Common myeloid progenitor, CD34-positive (primary cell): Measurements from ENCODE around the gene SLC25A11.
"Not testable (repeated sequence)": the region's sequence is repeated elsewhere in the genome, so short reads cannot be mapped to it uniquely, and the experiment has no call there.

Experiments used
- CTCF ChIA-PET: fragments of 350-600 bp; sonication (Branson Sonifier 250); formaldehyde crosslinking; loops from one replicate; lab custom pipeline; 2021; ENCODE audit warnings: antibody characterized with exemption; lab: Charles Lee
- POLR2A ChIA-PET: fragments of 350-600 bp; sonication (Branson Sonifier 250); formaldehyde crosslinking; loops from one replicate; lab custom pipeline; 2021; ENCODE audit warnings: antibody characterized with exemption; lab: Charles Lee
- DNase-seq, 3 donors: peaks; one replicate each; pipeline versions ENCODE4 v3.0.0 to v3.0.0-alpha.2; 2013
- H3K27ac ChIP-seq, 2 experiments: 1 replicate in 1 of 2; 2 replicates in 1 of 2; pipeline ENCODE4 v1.7.0; 2013; ENCODE audit warnings: inconsistent platforms in 2 of 2, low read length in 2 of 2, mild to moderate bottlenecking in 2 of 2, low read depth in 1 of 2, moderate library complexity in 1 of 2; ENCODE audit not compliant: severe bottlenecking in 2 of 2, insufficient read depth in 1 of 2, poor library complexity in 1 of 2
- H3K27me3 ChIP-seq, 5 experiments: replicated peaks in 2 of 5; 1 replicate in 3 of 5; 2 replicates in 2 of 5; pipeline versions ENCODE4 v1.6.1 to v1.7.0; 2013; ENCODE audit warnings: low read length in 4 of 5, mild to moderate bottlenecking in 2 of 5, moderate library complexity in 2 of 5, inconsistent platforms in 1 of 5; ENCODE audit not compliant: insufficient read depth in 5 of 5, control insufficient read depth in 4 of 5
- H3K36me3 ChIP-seq, 4 experiments: 1 replicate in 2 of 4; 2 replicates in 2 of 4; pipeline versions ENCODE4 v1.6.1 to v1.7.0; 2013; ENCODE audit warnings: low read length in 3 of 4, control low read depth in 1 of 4, mild to moderate bottlenecking in 1 of 4; ENCODE audit not compliant: control insufficient read depth in 4 of 4, insufficient read depth in 4 of 4
- H3K4me1 ChIP-seq, 4 experiments: 1 replicate in 3 of 4; 2 replicates in 1 of 4; pipeline versions ENCODE4 v1.6.1 to v1.7.1; 2013; ENCODE audit warnings: low read length in 3 of 4, mild to moderate bottlenecking in 3 of 4, control low read depth in 1 of 4, inconsistent platforms in 1 of 4, moderate library complexity in 1 of 4; ENCODE audit not compliant: control insufficient read depth in 4 of 4, insufficient read depth in 4 of 4; ENCODE audit errors: control extremely low read depth in 1 of 4
- H3K4me3 ChIP-seq, 7 experiments: 1 replicate in 4 of 7; 2 replicates in 3 of 7; pipeline versions ENCODE4 v1.5.1 to v1.7.0; 2013; ENCODE audit warnings: mild to moderate bottlenecking in 7 of 7, low read length in 6 of 7, moderate library complexity in 6 of 7, inconsistent platforms in 2 of 7, low read depth in 2 of 7, control low read depth in 1 of 7; ENCODE audit not compliant: insufficient read depth in 4 of 7, control insufficient read depth in 1 of 7; ENCODE audit errors: extremely low read depth in 1 of 7
- H3K9me3 ChIP-seq, 5 experiments: 1 replicate in 4 of 5; 2 replicates in 1 of 5; pipeline versions ENCODE4 v1.6.1 to v1.7.1; 2013; ENCODE audit warnings: low read length in 4 of 5, mild to moderate bottlenecking in 2 of 5, inconsistent platforms in 1 of 5, low read depth in 1 of 5, moderate library complexity in 1 of 5; ENCODE audit not compliant: control insufficient read depth in 4 of 5, insufficient read depth in 2 of 5; ENCODE audit errors: control extremely low read depth in 1 of 5
- WGBS: methylation state at CpG from one replicate; pipeline ENCODE4 v1.1.5; 2013; ENCODE audit not compliant: insufficient coverage; 5-methylcytosine and 5-hydroxymethylcytosine counted together

SLC25A11 gene

DNA sequence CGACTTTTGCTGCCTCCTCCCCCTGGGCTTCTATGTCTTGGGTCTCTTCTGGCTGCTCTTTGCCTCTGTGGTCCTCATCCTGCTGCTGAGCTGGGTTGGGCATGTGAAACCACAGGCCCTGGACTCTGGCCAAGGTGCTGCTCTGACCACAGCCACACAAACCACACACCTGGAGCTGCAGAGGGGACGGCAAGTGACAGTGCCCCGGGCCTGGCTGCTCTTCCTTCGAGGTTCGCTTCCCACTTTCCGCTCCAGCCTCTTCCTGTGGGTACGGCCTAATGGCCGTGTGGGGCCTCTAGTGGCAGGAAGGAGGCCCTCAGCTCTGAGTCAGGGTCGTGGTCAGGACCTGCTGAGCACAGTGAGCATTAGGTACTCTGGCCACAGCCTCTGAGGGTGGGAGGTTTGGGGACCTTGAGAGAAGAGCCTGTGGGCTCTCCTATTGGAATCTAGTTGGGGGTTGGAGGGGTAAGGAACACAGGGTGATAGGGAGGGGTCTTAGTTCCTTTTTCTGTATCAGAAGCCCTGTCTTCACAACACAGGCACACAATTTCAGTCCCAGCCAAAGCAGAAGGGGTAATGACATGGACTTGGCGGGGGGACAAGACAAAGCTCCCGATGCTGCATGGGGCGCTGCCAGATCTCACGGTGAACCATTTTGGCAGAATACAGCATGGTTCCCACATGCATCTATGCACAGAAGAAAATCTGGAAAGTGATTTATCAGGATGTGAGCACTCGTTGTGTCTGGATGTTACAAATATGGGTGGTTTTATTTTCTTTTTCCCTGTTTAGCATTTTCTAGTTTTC lies 5.5 kb downstream of the SLC25A11 start:
- WGBS: 9% methylated on average over 11 of the region's 14 CpGs
- peak overlapping the region in 5 of 7 experiments; percentile 11 to 66 (median 54) for H3K4me3 ChIP-seq
- ChIA-PET POLR2A (interaction anchor here (1.5 kb wide), 1 partner anchor 14 kb away, joined by 4 read pairs; the partner anchor contains the start of gene PFN1), CTCF (interaction anchor here (0.7 to 1.6 kb wide), 5 partner anchors 11 to 33 kb away, joined by 3 to 11 read pairs (median 4); partner anchors contain the start of genes CHRNE and SPAG7)
- peaks cover 0 to 28% (median 11%) of the 10 kb centered on the region in 4 experiments for H3K36me3 ChIP-seq
- no peaks in the 10 kb centered on the region for H3K27me3 ChIP-seq
- H3K9me3 ChIP-seq: no peaks in the 10 kb centered on the region
- peaks cover 3 to 75% (median 55%) of the 10 kb centered on the region in 4 experiments for H3K4me1 ChIP-seq
- H3K27ac ChIP-seq: peak overlapping the region in 1 of 2 experiments; percentile 9
- peak; percentile 52 to 80 (median 73) for DNase-seq

DNA sequence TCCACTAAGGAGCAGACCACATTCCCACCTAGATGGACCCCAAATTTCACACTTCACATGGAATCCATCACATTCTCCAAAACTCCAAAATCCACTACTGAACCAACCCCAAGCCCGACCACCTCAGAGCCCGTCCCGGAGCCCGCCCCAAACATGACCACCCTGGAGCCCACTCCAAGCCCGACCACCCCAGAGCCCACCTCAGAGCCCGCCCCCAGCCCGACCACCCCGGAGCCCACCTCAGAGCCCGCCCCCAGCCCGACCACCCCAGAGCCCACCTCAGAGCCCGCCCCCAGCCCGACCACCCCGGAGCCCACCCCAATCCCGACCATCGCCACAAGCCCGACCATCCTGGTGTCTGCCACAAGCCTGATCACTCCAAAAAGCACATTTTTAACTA lies 6.2 kb downstream of the SLC25A11 start:
- CTCF ChIA-PET: interaction anchor here (0.7 to 1.6 kb wide), 5 partner anchors 11 to 34 kb away, joined by 3 to 11 read pairs (median 4); partner anchors contain the start of genes CHRNE and SPAG7

DNA sequence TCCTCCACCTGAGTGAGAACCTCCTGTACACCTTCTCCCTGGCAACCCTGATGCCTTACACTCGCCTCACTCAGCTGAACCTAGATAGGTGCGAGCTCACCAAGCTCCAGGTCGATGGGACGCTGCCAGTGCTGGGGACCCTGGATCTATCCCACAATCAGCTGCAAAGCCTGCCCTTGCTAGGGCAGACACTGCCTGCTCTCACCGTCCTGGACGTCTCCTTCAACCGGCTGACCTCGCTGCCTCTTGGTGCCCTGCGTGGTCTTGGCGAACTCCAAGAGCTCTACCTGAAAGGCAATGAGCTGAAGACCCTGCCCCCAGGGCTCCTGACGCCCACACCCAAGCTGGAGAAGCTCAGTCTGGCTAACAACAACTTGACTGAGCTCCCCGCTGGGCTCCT lies 7.1 kb downstream of the SLC25A11 start:
- no peaks in the 10 kb centered on the region for H3K27me3 ChIP-seq
- no peak for DNase-seq
- no peak overlapping the region for H3K27ac ChIP-seq
- POLR2A ChIA-PET: no interaction called here
- CTCF ChIA-PET: interaction anchor here (1.1 to 1.3 kb wide), 2 partner anchors 19 to 23 kb away, joined by 3 to 9 read pairs; no protein-coding TSS in a partner anchor
- peaks cover 0 to 59% (median 43%) of the 10 kb centered on the region in 4 experiments for H3K4me1 ChIP-seq
- H3K9me3 ChIP-seq: no peaks in the 10 kb centered on the region
- WGBS: 95% methylated on average over 12 of the region's 12 CpGs
- peak overlapping the region in 3 of 7 experiments; percentile 1 to 15 (median 5) for H3K4me3 ChIP-seq
- H3K36me3 ChIP-seq: peaks cover 0 to 18% (median 8%) of the 10 kb centered on the region in 4 experiments

More for the DNA sequence above, 6.2 kb downstream of the SLC25A11 start:
- POLR2A ChIA-PET: interaction anchor here (1.5 kb wide), 1 partner anchor 15 kb away, joined by 4 read pairs; the partner anchor contains the start of gene PFN1
- peaks cover 0 to 67% (median 48%) of the 10 kb centered on the region in 4 experiments for H3K4me1 ChIP-seq
- H3K27ac ChIP-seq: peak overlapping the region in 1 of 2 experiments; percentile 9
- no peaks in the 10 kb centered on the region for H3K27me3 ChIP-seq
- peak overlapping the region in 5 of 7 experiments; percentile 11 to 66 (median 54) for H3K4me3 ChIP-seq
- no peak for DNase-seq
- peaks cover 0 to 27% (median 11%) of the 10 kb centered on the region in 4 experiments for H3K36me3 ChIP-seq
- H3K9me3 ChIP-seq: no peaks in the 10 kb centered on the region
- WGBS: 43% methylated on average over 7 of the region's 16 CpGs

- no peaks in the 10 kb centered on the region for H3K9me3 ChIP-seq
- CTCF ChIA-PET: interaction anchor here (1.1 to 1.3 kb wide), 2 partner anchors 18 to 23 kb away, joined by 3 to 9 read pairs; no protein-coding TSS in a partner anchor
- POLR2A ChIA-PET: no interaction called here
- 44% methylated on average over 6 of the region's 14 CpGs for WGBS
- H3K4me1 ChIP-seq: peaks cover 0 to 51% (median 42%) of the 10 kb centered on the region in 4 experiments
- no peaks in the 10 kb centered on the region for H3K27me3 ChIP-seq
- H3K27ac ChIP-seq: peak within 1 kb of the TSS; percentile 15 to 22
- peaks cover 0 to 12% (median 2%) of the 10 kb centered on the region in 4 experiments for H3K36me3 ChIP-seq
- DNase-seq: peak; percentile 36 to 63 (median 57)
- H3K4me3 ChIP-seq: peak within 1 kb of the TSS in 4 of 7 experiments; percentile 25 to 69 (median 54)
These were observed 7.9 kb downstream of the SLC25A11 start, which contains the start of gene GP1BA for GRCh38 chr17:4931963-4932362. GP1BA (plus strand) TSS chr17:4932277; CDS start chr17:4932605, 328 bp downstream.

- peaks cover 0 to 31% (median 22%) of the 10 kb centered on the region in 4 experiments for H3K4me1 ChIP-seq
- no peaks in the 10 kb centered on the region for H3K27me3 ChIP-seq
- ChIA-PET POLR2A (no interaction called here), CTCF (interaction anchor here (1.3 kb wide), 1 partner anchor 20 kb away, joined by 5 read pairs; no protein-coding TSS in a partner anchor)
- H3K4me3 ChIP-seq: no peak overlapping the region
- WGBS: 96% methylated on average over 14 of the region's 18 CpGs
- no peaks in the 10 kb centered on the region for H3K9me3 ChIP-seq
- H3K36me3 ChIP-seq: no peaks in the 10 kb centered on the region
- no peak for DNase-seq
- H3K27ac ChIP-seq: no peak overlapping the region
These were observed 11.0 kb downstream of the SLC25A11 start for GRCh38 chr17:4928881-4929280.

DNA sequence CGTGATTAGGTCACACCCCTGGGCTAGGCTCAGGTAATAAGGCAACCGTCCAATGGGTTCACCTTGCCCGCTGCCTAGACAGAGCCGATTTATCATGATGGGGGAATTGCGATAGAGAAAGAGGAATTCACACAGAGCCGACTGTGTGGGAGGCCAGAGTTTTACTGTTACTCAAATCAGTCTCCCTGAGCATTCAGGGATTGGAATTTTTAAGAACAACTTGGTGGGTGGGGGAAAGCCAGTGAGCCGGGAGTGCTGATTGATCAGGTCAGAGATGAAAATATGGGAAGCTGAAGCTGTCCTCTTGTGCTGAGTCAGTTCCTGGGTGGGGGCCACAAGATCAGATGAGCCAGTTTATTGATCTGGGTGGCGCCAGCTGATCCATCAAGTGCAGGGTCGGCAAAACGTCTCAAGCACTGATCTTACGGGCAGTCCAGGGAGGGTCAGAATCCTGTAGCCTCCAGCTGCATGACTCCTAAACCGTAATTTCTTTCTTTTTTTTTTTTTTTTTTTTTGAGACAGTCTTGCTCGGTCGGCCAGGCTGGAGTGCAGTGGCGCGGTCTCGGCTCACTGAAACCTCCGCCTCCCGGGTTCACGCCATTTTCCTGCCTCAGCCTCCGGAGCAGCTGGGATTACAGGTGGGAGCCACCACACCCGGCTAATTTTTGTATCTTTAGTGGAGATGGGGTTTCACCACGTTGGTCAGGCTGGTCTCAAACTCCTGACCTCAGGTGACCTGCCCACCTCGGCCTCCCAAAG lies 13.1 kb downstream of the SLC25A11 start:
- whole genome bisulfite sequencing: 95% methylated on average over 20 of the region's 24 CpGs
- H3K27ac ChIP-seq, DNase-seq, H3K4me3 ChIP-seq, H3K9me3 ChIP-seq, POLR2A ChIA-PET, H3K36me3 ChIP-seq, H3K27me3 ChIP-seq: not testable (repeated sequence)
- H3K4me1 ChIP-seq: peaks cover 0 to 11% (median 5%) of the 10 kb centered on the region in 4 experiments
- CTCF ChIA-PET: interaction anchor here (0.9 to 1.7 kb wide), 2 partner anchors 14 to 18 kb away, joined by 4 to 7 read pairs; no protein-coding TSS in a partner anchor
